Lower leg skin (tissue), 3 donors: ENCODE measurements around the gene VPS13D.

ENCODE experiments used
- POLR2A ChIP-seq, 2 donors: fragments of 450-650 bp; IDR thresholded peaks; one replicate each; pipeline ENCODE4 v1.6.1; 2016 to 2017; ENCODE audit warnings: antibody characterized with exemption in 2 of 2, mild to moderate bottlenecking in 1 of 2, moderate library complexity in 1 of 2
- TF ChIP-seq, protein P1 (sequence below), 3 donors: fragments of 450-650 bp; IDR thresholded peaks; one replicate each; pipeline ENCODE4 v1.5.1; 2016; ENCODE audit warnings: antibody characterized with exemption in 3 of 3, mild to moderate bottlenecking in 3 of 3, moderate library complexity in 2 of 3

DNA sequence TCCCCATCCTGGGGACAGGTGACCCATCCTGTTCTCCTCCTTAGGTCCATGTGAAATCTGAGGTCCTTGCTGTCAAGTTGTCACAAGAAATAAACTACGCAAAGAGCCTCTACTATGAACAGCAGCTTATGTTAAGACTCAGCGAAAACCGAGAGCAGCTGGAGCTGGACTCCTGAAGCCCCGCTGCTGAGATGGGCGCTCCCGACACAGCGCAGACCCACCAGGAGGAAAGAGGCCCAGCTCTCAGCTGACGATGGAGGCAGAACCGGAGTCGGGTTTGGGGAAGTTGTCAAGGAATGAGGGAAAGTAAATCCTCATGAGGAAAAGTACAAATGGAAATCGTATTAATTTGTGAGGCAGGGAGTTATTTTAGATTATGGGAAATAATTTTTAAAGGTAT, 279.0 kb downstream of the VPS13D start:
- TF ChIP-seq, protein P1, sequence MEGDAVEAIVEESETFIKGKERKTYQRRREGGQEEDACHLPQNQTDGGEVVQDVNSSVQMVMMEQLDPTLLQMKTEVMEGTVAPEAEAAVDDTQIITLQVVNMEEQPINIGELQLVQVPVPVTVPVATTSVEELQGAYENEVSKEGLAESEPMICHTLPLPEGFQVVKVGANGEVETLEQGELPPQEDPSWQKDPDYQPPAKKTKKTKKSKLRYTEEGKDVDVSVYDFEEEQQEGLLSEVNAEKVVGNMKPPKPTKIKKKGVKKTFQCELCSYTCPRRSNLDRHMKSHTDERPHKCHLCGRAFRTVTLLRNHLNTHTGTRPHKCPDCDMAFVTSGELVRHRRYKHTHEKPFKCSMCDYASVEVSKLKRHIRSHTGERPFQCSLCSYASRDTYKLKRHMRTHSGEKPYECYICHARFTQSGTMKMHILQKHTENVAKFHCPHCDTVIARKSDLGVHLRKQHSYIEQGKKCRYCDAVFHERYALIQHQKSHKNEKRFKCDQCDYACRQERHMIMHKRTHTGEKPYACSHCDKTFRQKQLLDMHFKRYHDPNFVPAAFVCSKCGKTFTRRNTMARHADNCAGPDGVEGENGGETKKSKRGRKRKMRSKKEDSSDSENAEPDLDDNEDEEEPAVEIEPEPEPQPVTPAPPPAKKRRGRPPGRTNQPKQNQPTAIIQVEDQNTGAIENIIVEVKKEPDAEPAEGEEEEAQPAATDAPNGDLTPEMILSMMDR (IDR thresholded peaks at IDR 0.05), result no peak
- TF ChIP-seq POLR2A (IDR thresholded peaks at IDR 0.05), result no peak
